ENCODE results near the gene EIPR1.
"Not testable (repeated sequence)": the region's sequence is repeated elsewhere in the genome, so short reads cannot be mapped to it uniquely, and the experiment has no call there.

EIPR1 gene

GRCh38 chr2:3285901-3286645 lies 91.5 kb downstream of the EIPR1 start:
- no peak for DNase-seq

GRCh38 chr2:3284657-3285630 lies 92.7 kb downstream of the EIPR1 start:
- DNase-seq = no peak

- DNase-seq = not testable (repeated sequence)
Measured at GRCh38 chr2:3283876-3284656, 93.6 kb downstream of the EIPR1 start.

GRCh38 chr2:3283206-3283605 lies 94.4 kb downstream of the EIPR1 start:
- DNase-seq = no peak

GRCh38 chr2:3282056-3282998 lies 95.3 kb downstream of the EIPR1 start:
- DNase-seq = no peak

GRCh38 chr2:3280683-3281520 lies 96.7 kb downstream of the EIPR1 start:
- no peak for DNase-seq

GRCh38 chr2:3280197-3280596 lies 97.4 kb downstream of the EIPR1 start:
- DNase-seq = no peak

GRCh38 chr2:3279236-3279960 lies 98.2 kb downstream of the EIPR1 start:
- no peak for DNase-seq

- no peak for DNase-seq
Measured at GRCh38 chr2:3278521-3279218, 98.9 kb downstream of the EIPR1 start.

GRCh38 chr2:3277748-3278520 lies 99.7 kb downstream of the EIPR1 start:
- no peak for DNase-seq

GRCh38 chr2:3277050-3277747 lies 100.4 kb downstream of the EIPR1 start:
- DNase-seq = no peak

GRCh38 chr2:3272761-3273160 lies 104.9 kb downstream of the EIPR1 start:
- DNase-seq = no peak

GRCh38 chr2:3270095-3270478 lies 107.5 kb downstream of the EIPR1 start:
- DNase-seq = no peak

GRCh38 chr2:3269425-3270094 lies 108.1 kb downstream of the EIPR1 start:
- no peak for DNase-seq

- DNase-seq = no peak
Measured at GRCh38 chr2:3268705-3269029, 109.0 kb downstream of the EIPR1 start.

GRCh38 chr2:3267869-3268704 lies 109.5 kb downstream of the EIPR1 start:
- no peak for DNase-seq
